ENCODE results near the gene MFNG. TPM values are rescaled to one million over a fixed set of nuclear protein-coding genes. Genes with fewer than 3 reads are reported as not detected.

The MFNG gene
- total and polyA plus RNA-seq, 4 donors = 14.3 to 46.7 (median 31.0) TPM

- no peak for DNase-seq
- Histone ChIP-seq H3K4me3 (no peak overlapping the region), H3K36me3 (ENCODE audit: control insufficient read depth in 4 of 4, insufficient read depth in 4 of 4, low read length in 4 of 4) (no peaks in the 10 kb centered on the region), H3K9me3 (ENCODE audit: control insufficient read depth in 4 of 4, insufficient read depth in 3 of 4, low read length in 3 of 4) (peaks cover 0 to 8% (median 0%) of the 10 kb centered on the region in 4 donors), H3K27me3 (ENCODE audit: control insufficient read depth in 3 of 3, insufficient read depth in 3 of 3, low read length in 2 of 3) (peaks cover 0 to 41% (median 38%) of the 10 kb centered on the region in 3 donors), H3K4me1 (ENCODE audit: control insufficient read depth in 5 of 5, insufficient read depth in 5 of 5, low read length in 5 of 5) (peaks cover 0 to 12% (median 9%) of the 10 kb centered on the region in 5 donors), H3K27ac (ENCODE audit: low read depth in 1 of 2, low read length in 1 of 2) (no peak overlapping the region), H3K9ac (ENCODE audit: insufficient read depth in 1 of 2, low read length in 2 of 2) (no peak overlapping the region)
- no peak for ATAC-seq (ENCODE audit: insufficient read depth, low FRiP score)
- WGBS, 2 donors = 19 to 29% methylated on average over 35 to 59 of the region's 59 CpGs
- TF ChIP-seq CTCF (IDR thresholded peaks at IDR 0.05; ENCODE audit: control extremely low read depth, extremely low read depth) = no peak
Observed at GRCh38 chr22:37427711-37428635, 58.2 kb downstream of the MFNG start.

GRCh38 chr22:37427135-37427710 lies 59.0 kb downstream of the MFNG start, which contains the start of gene ELFN2:
Gene ELFN2, minus strand, starts transcription at chr22:37427479. Its CDS starts 51,945 bp downstream, at chr22:37375534.
- peaks cover 0 to 12% (median 9%) of the 10 kb centered on the region in 5 donors for H3K4me1 ChIP-seq (ENCODE audit: control insufficient read depth in 5 of 5, insufficient read depth in 5 of 5, low read length in 5 of 5)
- H3K9ac ChIP-seq (ENCODE audit: insufficient read depth in 1 of 2, low read length in 2 of 2) = no peak within 1 kb of the TSS
- no peak within 1 kb of the TSS for H3K27ac ChIP-seq (ENCODE audit: low read depth in 1 of 2, low read length in 1 of 2)
- WGBS, 2 donors = 0 to 1% methylated on average over 28 to 72 of the region's 72 CpGs
- peak within 1 kb of the TSS; percentile 27 for H3K4me3 ChIP-seq
- ATAC-seq (ENCODE audit: insufficient read depth, low FRiP score) = peak; percentile 12
- peaks cover 0 to 4% (median 0%) of the 10 kb centered on the region in 4 donors for H3K9me3 ChIP-seq (ENCODE audit: control insufficient read depth in 4 of 4, insufficient read depth in 3 of 4, low read length in 3 of 4)
- TF ChIP-seq CTCF (IDR thresholded peaks at IDR 0.05; ENCODE audit: control extremely low read depth, extremely low read depth) = no peak
- DNase-seq = peak; percentile 62 to 79 (median 76)
- no peaks in the 10 kb centered on the region for H3K36me3 ChIP-seq (ENCODE audit: control insufficient read depth in 4 of 4, insufficient read depth in 4 of 4, low read length in 4 of 4)
- peaks cover 0 to 42% (median 38%) of the 10 kb centered on the region in 3 donors for H3K27me3 ChIP-seq (ENCODE audit: control insufficient read depth in 3 of 3, insufficient read depth in 3 of 3, low read length in 2 of 3)

- Histone ChIP-seq H3K9ac (ENCODE audit: insufficient read depth in 1 of 2, low read length in 2 of 2) (no peak overlapping the region), H3K36me3 (ENCODE audit: control insufficient read depth in 4 of 4, insufficient read depth in 4 of 4, low read length in 4 of 4) (no peaks in the 10 kb centered on the region), H3K9me3 (ENCODE audit: control insufficient read depth in 4 of 4, insufficient read depth in 3 of 4, low read length in 3 of 4) (peaks cover 0 to under 1% (median 0%) of the 10 kb centered on the region in 4 donors), H3K27me3 (ENCODE audit: control insufficient read depth in 3 of 3, insufficient read depth in 3 of 3, low read length in 2 of 3) (peaks cover under 1 to 46% (median 43%) of the 10 kb centered on the region in 3 donors), H3K27ac (ENCODE audit: low read depth in 1 of 2, low read length in 1 of 2) (no peak overlapping the region), H3K4me3 (no peak overlapping the region), H3K4me1 (ENCODE audit: control insufficient read depth in 5 of 5, insufficient read depth in 5 of 5, low read length in 5 of 5) (peaks cover 0 to 12% (median 9%) of the 10 kb centered on the region in 5 donors)
- no peak for DNase-seq
- 2 to 4% methylated on average over 20 to 24 of the region's 24 CpGs for WGBS, 2 donors
- ATAC-seq (ENCODE audit: insufficient read depth, low FRiP score) = peak; percentile 28
- no peak for TF ChIP-seq CTCF (IDR thresholded peaks at IDR 0.05; ENCODE audit: control extremely low read depth, extremely low read depth)
Observed at GRCh38 chr22:37426706-37427134, 59.5 kb downstream of the MFNG start.

Data from lung (tissue), 12 donors.